GM23338 (cell line): ENCODE results near the gene LRMDA.

ENCODE experiments used
- CTCF ChIP-seq, 2 experiments: fragments of 200-600 bp in 1 of 2; sonication (generic) in 1 of 2; conservative IDR thresholded peaks; 2 replicates each; pipeline versions ENCODE4 v1.5.1 to v1.6.1; 2016 to 2017; ENCODE audit warnings: antibody characterized with exemption in 2 of 2, low read depth in 2 of 2, mild to moderate bottlenecking in 2 of 2, moderate library complexity in 1 of 2
- EZH2 ChIP-seq: fragments of 200-600 bp; sonication (generic); IDR thresholded peaks from one replicate; pipeline ENCODE4 v1.8.0; 2017; ENCODE audit warnings: antibody characterized with exemption, mild to moderate bottlenecking, low read depth; ENCODE audit not compliant: unreplicated experiment
- POLR2AphosphoS5 ChIP-seq: IDR thresholded peaks from 2 replicates; pipeline ENCODE4 v1.6.1; 2016; ENCODE audit warnings: antibody characterized with exemption, low read depth
- STAT1 ChIP-seq: IDR thresholded peaks from one replicate; pipeline ENCODE4 v1.6.1; 2016; ENCODE audit warnings: antibody characterized with exemption; ENCODE audit not compliant: unreplicated experiment

GRCh38 chr10:76234499-76235226 is 803.2 kb downstream of the LRMDA start:
- TF ChIP-seq CTCF (conservative IDR thresholded peaks at IDR 0.05; ENCODE audit: low read depth in 2 of 2) = no peak
- no peak for TF ChIP-seq POLR2AphosphoS5
- no peak for TF ChIP-seq EZH2
- TF ChIP-seq STAT1 = no peak
